Coronary artery (tissue), 2 donors: ENCODE data around the gene COL26A1.

Experiments
- DNase-seq: peaks from one replicate; pipeline ENCODE4 v3.0.0-alpha.2; 2017; ENCODE audit warnings: low spot score
- H3K27ac ChIP-seq, 2 donors: fragments of 200-600 bp; sonication (generic); one replicate each; pipeline ENCODE4 v1.5.1; 2016 to 2019
- H3K4me3 ChIP-seq: fragments of 200-600 bp; sonication (generic); 2 replicates; pipeline ENCODE4 v1.5.1; 2016; ENCODE audit warnings: mild to moderate bottlenecking, moderate library complexity
- CTCF ChIP-seq: fragments of 200-600 bp; sonication (generic); IDR thresholded peaks from one replicate; pipeline ENCODE4 v1.5.1; 2019; ENCODE audit warnings: antibody characterized with exemption

COL26A1 gene

GRCh38 chr7:101382937-101383336 is 20.3 kb downstream of the COL26A1 start:
- H3K4me3 ChIP-seq, result no peak overlapping the region
- DNase-seq, result no peak
- H3K27ac ChIP-seq, result no peak overlapping the region
- no peak for TF ChIP-seq CTCF

- no peak for TF ChIP-seq CTCF
- H3K4me3 ChIP-seq, result no peak overlapping the region
- no peak for DNase-seq
- no peak overlapping the region for H3K27ac ChIP-seq
Measured at GRCh38 chr7:101386177-101386557, 23.5 kb downstream of the COL26A1 start.

- TF ChIP-seq CTCF, result no peak
- Histone ChIP-seq H3K27ac (no peak overlapping the region), H3K4me3 (no peak overlapping the region)
- DNase-seq, result no peak
Measured at GRCh38 chr7:101386558-101387231, 24.0 kb downstream of the COL26A1 start.

GRCh38 chr7:101390901-101391301 is 28.2 kb downstream of the COL26A1 start:
- Histone ChIP-seq H3K27ac (no peak overlapping the region), H3K4me3 (no peak overlapping the region)
- TF ChIP-seq CTCF, result no peak
- no peak for DNase-seq

- DNase-seq, result no peak
- H3K4me3 ChIP-seq, result no peak overlapping the region
- H3K27ac ChIP-seq, result no peak overlapping the region
- no peak for TF ChIP-seq CTCF
Measured at GRCh38 chr7:101391991-101392390, 29.3 kb downstream of the COL26A1 start.

- TF ChIP-seq CTCF, result no peak
- DNase-seq, result no peak
Measured at GRCh38 chr7:101393865-101394264, 31.2 kb downstream of the COL26A1 start.

GRCh38 chr7:101395376-101395775 is 32.7 kb downstream of the COL26A1 start:
- no peak for TF ChIP-seq CTCF
- H3K4me3 ChIP-seq, result no peak overlapping the region
- no peak overlapping the region for H3K27ac ChIP-seq
- DNase-seq, result no peak

More at GRCh38 chr7:101393865-101394264, 31.2 kb downstream of the COL26A1 start:
- Histone ChIP-seq H3K27ac (no peak overlapping the region), H3K4me3 (no peak overlapping the region)
